Endothelial cell of umbilical vein (primary cell): ENCODE measurements around the gene SLC22A23. TPM values are rescaled to one million over a fixed set of nuclear protein-coding genes. Genes with fewer than 3 reads are reported as not detected.

ENCODE experiments used
- BruUV-seq: library from RNA; stranded (reverse); fragments of 400-500 nt; replicated peaks from 2 replicates; lab custom pipeline; 2021; lab: Mats Ljungman, UMichigan
- CTCF ChIA-PET: fragments of 300-600, 350-600 bp; sonication (Branson Sonifier 250); formaldehyde crosslinking; loops from one replicate; lab custom pipeline; 2021; ENCODE audit warnings: antibody characterized with exemption, inconsistent platforms; lab: Charles Lee
- POLR2A ChIA-PET: fragments of 300-600, 350-600 bp; sonication (Branson Sonifier 250); formaldehyde crosslinking; loops from one replicate; lab custom pipeline; 2021; ENCODE audit warnings: antibody characterized with exemption, inconsistent platforms; lab: Charles Lee
- DNase-seq: peaks from one replicate; pipeline ENCODE4 v3.0.0-alpha.2; 2011; ENCODE audit warnings: low read depth, low spot score
- FAIRE-seq: peaks from 2 replicates; lab custom pipeline; 2011; peaks lifted over from hg19 to GRCh38; lab: Jason Lieb, UNC
- H2AFZ ChIP-seq: 2 replicates; pipeline ENCODE4 v1.6.0; 2012; ENCODE audit warnings: low read depth, low read length, control low read depth, inconsistent platforms
- H3K27ac ChIP-seq: 2 replicates; pipeline ENCODE4 v1.5.1; 2011; ENCODE audit warnings: low read depth, mild to moderate bottlenecking, control low read depth, low read length, moderate library complexity; ENCODE audit not compliant: insufficient read depth
- H3K27me3 ChIP-seq, 2 experiments: 2 replicates each; pipeline versions ENCODE4 v1.6.0 to v1.6.1; 2011; ENCODE audit warnings: low read length in 2 of 2, mixed read lengths in 1 of 2; ENCODE audit not compliant: control insufficient read depth in 2 of 2, insufficient read depth in 2 of 2
- H3K36me3 ChIP-seq, 2 experiments: 2 replicates in 1 of 2; 3 replicates in 1 of 2; pipeline ENCODE4 v1.5.1; 2011; ENCODE audit warnings: low read length in 2 of 2, mild to moderate bottlenecking in 1 of 2, moderate library complexity in 1 of 2; ENCODE audit not compliant: control insufficient read depth in 2 of 2, insufficient read depth in 2 of 2; ENCODE audit errors: extremely low read depth in 1 of 2
- H3K4me1 ChIP-seq: 3 replicates; pipeline ENCODE4 v1.5.1; 2011; ENCODE audit warnings: mild to moderate bottlenecking, low read length; ENCODE audit not compliant: control insufficient read depth, insufficient read depth; ENCODE audit errors: extremely low read depth
- H3K4me2 ChIP-seq: 2 replicates; pipeline ENCODE4 v1.6.1; 2011; ENCODE audit warnings: low read length, control low read depth, mixed read lengths; ENCODE audit not compliant: insufficient read depth
- H3K4me3 ChIP-seq, 3 experiments: fragments of 200-600 bp in 1 of 3; sonication (generic), shearing (Covaris generic) in 1 of 3; replicated peaks in 1 of 3; 2 replicates each; pipeline ENCODE4 v1.5.1; 2011 to 2016; ENCODE audit warnings: control low read depth in 3 of 3, low read length in 3 of 3, mild to moderate bottlenecking in 2 of 3, inconsistent platforms in 1 of 3, low read depth in 1 of 3, moderate library complexity in 1 of 3; ENCODE audit not compliant: insufficient read depth in 1 of 3
- H3K79me2 ChIP-seq: 2 replicates; pipeline ENCODE4 v1.6.0; 2012; ENCODE audit warnings: low read length, inconsistent platforms; ENCODE audit not compliant: control insufficient read depth, insufficient read depth
- H3K9ac ChIP-seq: replicated peaks from 2 replicates; pipeline ENCODE3; 2011; ENCODE audit warnings: low read length, control low read depth; ENCODE audit not compliant: insufficient read depth; ENCODE audit errors: extremely low read depth
- H3K9me1 ChIP-seq: replicated peaks from 3 replicates; pipeline ENCODE4 v1.6.0; 2011; ENCODE audit warnings: mild to moderate bottlenecking, low read length; ENCODE audit not compliant: control insufficient read depth, insufficient read depth; ENCODE audit errors: extremely low read depth
- H3K9me3 ChIP-seq: replicated peaks from 2 replicates; pipeline ENCODE4 v1.5.1; 2012; ENCODE audit warnings: low read length, inconsistent platforms; ENCODE audit not compliant: control insufficient read depth, insufficient read depth
- H4K20me1 ChIP-seq: replicated peaks from 2 replicates; pipeline ENCODE3; 2011; ENCODE audit warnings: mild to moderate bottlenecking, low read length; ENCODE audit not compliant: control insufficient read depth, insufficient read depth; ENCODE audit errors: extremely low read depth
- EZH2 ChIP-seq: IDR thresholded peaks from 2 replicates; pipeline ENCODE4 v1.6.1; 2012; ENCODE audit warnings: borderline replicate concordance, low read depth, mild to moderate bottlenecking, moderate library complexity, low read length, inconsistent platforms; ENCODE audit not compliant: severe bottlenecking
- FOS ChIP-seq: IDR thresholded peaks from 2 replicates; pipeline ENCODE4 v1.6.1; 2011; ENCODE audit warnings: mild to moderate bottlenecking, low read length, moderate library complexity, borderline replicate concordance; ENCODE audit not compliant: insufficient read depth
- GATA2 ChIP-seq: IDR thresholded peaks from 2 replicates; pipeline ENCODE4 v1.7.0; 2011; ENCODE audit warnings: low read depth, mild to moderate bottlenecking, moderate library complexity, mixed read lengths, low read length; ENCODE audit not compliant: insufficient read length, insufficient read depth
- JUN ChIP-seq: IDR thresholded peaks from 2 replicates; pipeline ENCODE4 v1.6.1; 2011; ENCODE audit warnings: borderline replicate concordance, low read depth; ENCODE audit not compliant: insufficient read length, insufficient read depth
- MYC ChIP-seq: IDR thresholded peaks from one replicate; pipeline ENCODE4 v1.6.1; 2011; ENCODE audit warnings: mild to moderate bottlenecking, low read depth, low read length
- POLR2A ChIP-seq: IDR thresholded peaks from 2 replicates; pipeline ENCODE4 v1.6.1; 2012; ENCODE audit warnings: low read depth, mild to moderate bottlenecking, control low read depth, low read length
- POLR2AphosphoS5 ChIP-seq: IDR thresholded peaks from 2 replicates; pipeline ENCODE4 v1.6.1; 2012; ENCODE audit warnings: low read depth, mild to moderate bottlenecking, control low read depth, low read length, moderate library complexity; ENCODE audit not compliant: insufficient read depth
- dilution Hi-C: fragments of 300-500 bp; cut with MboI; formaldehyde crosslinking; loops from one replicate; pipeline ENCODE4 v1.15.0; 2019; ENCODE audit warnings: low sequenced_read_pairs; ENCODE audit not compliant: extremely low pct_ligation_motif_present
- intact Hi-C: fragments of 100-400 bp; cut with micrococcal nuclease; formaldehyde crosslinking; loops from one replicate; pipeline ENCODE4 v1.10.0; 2022
- polyA plus RNA-seq, 4 experiments: library from polyadenylated mRNA; depleted of rRNA in 3 of 4; stranded (reverse) in 3 of 4; unstranded in 1 of 4; fragments of >200 nt; gene quantifications; 2 replicates each; pipeline versions ENCODE4 v1.2.1 to v1.2.3, GENCODE V29; 2011 to 2012; ENCODE audit warnings: missing spikeins in 1 of 4
- total RNA-seq: library from RNA; stranded (reverse); gene quantifications from 2 replicates; pipeline ENCODE4 v1.2.3, GENCODE V29; 2021
- TF ChIP-seq, protein P1 (sequence below), 2 donors: IDR thresholded peaks; 1 replicate in 1 of 2; 2 replicates in 1 of 2; pipeline ENCODE4 v1.5.1; 2011; ENCODE audit warnings: low read length in 2 of 2, mild to moderate bottlenecking in 2 of 2, moderate library complexity in 2 of 2, control low read depth in 1 of 2, inconsistent platforms in 1 of 2, low read depth in 1 of 2; ENCODE audit not compliant: insufficient read depth in 1 of 2; ENCODE audit errors: extremely low read depth in 1 of 2
- TF ChIP-seq, protein P2 (sequence below): IDR thresholded peaks from 2 replicates; pipeline ENCODE4 v1.6.1; 2011; ENCODE audit not compliant: insufficient read depth, insufficient read length

Gene SLC22A23
- total and polyA plus RNA-seq, 2 donors (not counting 3 experiments of a cell fraction or from before 2014, with no cell fraction given), result 4.2 to 14.3 TPM

- DNase-seq (no peak), FAIRE-seq (no peak)
- BruUV-seq, result no TSS peak
- H3K4me1 ChIP-seq, result no peaks in the 10 kb centered on the region
- intact Hi-C loops, result no loop called here
- no peak for TF ChIP-seq JUN
- TF ChIP-seq FOS, result no peak
- TF ChIP-seq, protein P1, sequence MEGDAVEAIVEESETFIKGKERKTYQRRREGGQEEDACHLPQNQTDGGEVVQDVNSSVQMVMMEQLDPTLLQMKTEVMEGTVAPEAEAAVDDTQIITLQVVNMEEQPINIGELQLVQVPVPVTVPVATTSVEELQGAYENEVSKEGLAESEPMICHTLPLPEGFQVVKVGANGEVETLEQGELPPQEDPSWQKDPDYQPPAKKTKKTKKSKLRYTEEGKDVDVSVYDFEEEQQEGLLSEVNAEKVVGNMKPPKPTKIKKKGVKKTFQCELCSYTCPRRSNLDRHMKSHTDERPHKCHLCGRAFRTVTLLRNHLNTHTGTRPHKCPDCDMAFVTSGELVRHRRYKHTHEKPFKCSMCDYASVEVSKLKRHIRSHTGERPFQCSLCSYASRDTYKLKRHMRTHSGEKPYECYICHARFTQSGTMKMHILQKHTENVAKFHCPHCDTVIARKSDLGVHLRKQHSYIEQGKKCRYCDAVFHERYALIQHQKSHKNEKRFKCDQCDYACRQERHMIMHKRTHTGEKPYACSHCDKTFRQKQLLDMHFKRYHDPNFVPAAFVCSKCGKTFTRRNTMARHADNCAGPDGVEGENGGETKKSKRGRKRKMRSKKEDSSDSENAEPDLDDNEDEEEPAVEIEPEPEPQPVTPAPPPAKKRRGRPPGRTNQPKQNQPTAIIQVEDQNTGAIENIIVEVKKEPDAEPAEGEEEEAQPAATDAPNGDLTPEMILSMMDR (IDR thresholded peaks at IDR 0.05; ENCODE audit: extremely low read depth in 1 of 2, insufficient read depth in 1 of 2, low read depth in 1 of 2, low read length in 2 of 2), result no peak
- TF ChIP-seq MYC, result no peak
- no peak for TF ChIP-seq GATA2
- no peak for TF ChIP-seq POLR2AphosphoS5
- TF ChIP-seq, protein P2, sequence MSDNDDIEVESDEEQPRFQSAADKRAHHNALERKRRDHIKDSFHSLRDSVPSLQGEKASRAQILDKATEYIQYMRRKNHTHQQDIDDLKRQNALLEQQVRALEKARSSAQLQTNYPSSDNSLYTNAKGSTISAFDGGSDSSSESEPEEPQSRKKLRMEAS, result no peak
- TF ChIP-seq POLR2A, result no peak
- TF ChIP-seq EZH2, result no peak
- POLR2A ChIA-PET, result no interaction called here
- no peaks in the 10 kb centered on the region for H3K9me3 ChIP-seq
- H4K20me1 ChIP-seq, result no peaks in the 10 kb centered on the region
- H3K9me1 ChIP-seq, result no peaks in the 10 kb centered on the region
- no peak overlapping the region for H3K4me3 ChIP-seq
- H3K9ac ChIP-seq, result no peak overlapping the region
- H3K27ac ChIP-seq, result no peak overlapping the region
- CTCF ChIA-PET, result no interaction called here
- H3K79me2 ChIP-seq, result no peaks in the 10 kb centered on the region
- dilution Hi-C loops, result no loop called here
- no peak overlapping the region for H2AFZ ChIP-seq
- no peak overlapping the region for H3K4me2 ChIP-seq
- peaks cover 35 to 36% of the 10 kb centered on the region in 2 experiments for H3K27me3 ChIP-seq
- H3K36me3 ChIP-seq, result no peaks in the 10 kb centered on the region
Measured at GRCh38 chr6:3220366-3220765, 236.5 kb downstream of the SLC22A23 start.

Other genes starting within 250 kb of the SLC22A23 start
- 3.6 and 8.3 TPM in 2 replicates for gene TUBB2B, start 229.4 kb downstream of the SLC22A23 start, total RNA-seq
- gene TUBB2B, start 229.4 kb downstream of the SLC22A23 start, polyA plus RNA-seq, result 5.1 and 7.8 TPM in 2 replicates
- 31.1 and 31.4 TPM in 2 replicates for gene PSMG4, start 198.1 kb downstream of the SLC22A23 start, total RNA-seq
- gene PSMG4, start 198.1 kb downstream of the SLC22A23 start, polyA plus RNA-seq, result 46.0 and 72.2 TPM in 2 replicates